ENCODE data around the gene NOS1AP.
"Not testable (repeated sequence)": the region's sequence is repeated elsewhere in the genome, so short reads cannot be mapped to it uniquely, and the experiment has no call there.

The NOS1AP gene

GRCh38 chr1:162314206-162314605 is 244.7 kb downstream of the NOS1AP start:
- no peak for DNase-seq

GRCh38 chr1:162315673-162316072 is 246.2 kb downstream of the NOS1AP start:
- no peak for DNase-seq

GRCh38 chr1:162316187-162316586 is 246.7 kb downstream of the NOS1AP start:
- no peak for DNase-seq

GRCh38 chr1:162317621-162318020 is 248.1 kb downstream of the NOS1AP start:
- no peak for DNase-seq

GRCh38 chr1:162319493-162320175 is 250.1 kb downstream of the NOS1AP start:
- DNase-seq: no peak

- DNase-seq: no peak
Observed at GRCh38 chr1:162321809-162322422, 252.4 kb downstream of the NOS1AP start.

- no peak for DNase-seq
Observed at GRCh38 chr1:162323023-162323422, 253.5 kb downstream of the NOS1AP start.

GRCh38 chr1:162324396-162324795 is 254.9 kb downstream of the NOS1AP start:
- no peak for DNase-seq

- DNase-seq: no peak
Observed at GRCh38 chr1:162326559-162326958, 257.1 kb downstream of the NOS1AP start.

GRCh38 chr1:162327144-162327787 is 257.8 kb downstream of the NOS1AP start:
- no peak for DNase-seq

- DNase-seq: no peak
Observed at GRCh38 chr1:162327788-162328165, 258.3 kb downstream of the NOS1AP start.

GRCh38 chr1:162328512-162328911 is 259.0 kb downstream of the NOS1AP start:
- no peak for DNase-seq

- DNase-seq: no peak
Observed at GRCh38 chr1:162329826-162330225, 260.3 kb downstream of the NOS1AP start.

GRCh38 chr1:162333991-162334390 is 264.5 kb downstream of the NOS1AP start:
- no peak for DNase-seq

GRCh38 chr1:162335126-162335525 is 265.6 kb downstream of the NOS1AP start:
- no peak for DNase-seq

GRCh38 chr1:162336621-162337285 is 267.3 kb downstream of the NOS1AP start:
- no peak for DNase-seq

- no peak for DNase-seq
Observed at GRCh38 chr1:162342452-162342983, 273.0 kb downstream of the NOS1AP start.

GRCh38 chr1:162343470-162343869 is 274.0 kb downstream of the NOS1AP start:
- DNase-seq: no peak

GRCh38 chr1:162347281-162347680 is 277.8 kb downstream of the NOS1AP start:
- DNase-seq: no peak

GRCh38 chr1:162349635-162350330 is 280.3 kb downstream of the NOS1AP start:
- no peak for DNase-seq

GRCh38 chr1:162351246-162351842 is 281.9 kb downstream of the NOS1AP start:
- DNase-seq: no peak

GRCh38 chr1:162351874-162352273 is 282.4 kb downstream of the NOS1AP start:
- DNase-seq: not testable (repeated sequence)
